ENCODE data around the gene SERP2. TPM values are rescaled to one million over a fixed set of nuclear protein-coding genes. Genes with fewer than 3 reads are reported as not detected.
"Not testable (repeated sequence)": the region's sequence is repeated elsewhere in the genome, so short reads cannot be mapped to it uniquely, and the experiment has no call there.

SERP2 gene
- total RNA-seq, 1 experiment from 2014 or later = 1.8 TPM

DNA sequence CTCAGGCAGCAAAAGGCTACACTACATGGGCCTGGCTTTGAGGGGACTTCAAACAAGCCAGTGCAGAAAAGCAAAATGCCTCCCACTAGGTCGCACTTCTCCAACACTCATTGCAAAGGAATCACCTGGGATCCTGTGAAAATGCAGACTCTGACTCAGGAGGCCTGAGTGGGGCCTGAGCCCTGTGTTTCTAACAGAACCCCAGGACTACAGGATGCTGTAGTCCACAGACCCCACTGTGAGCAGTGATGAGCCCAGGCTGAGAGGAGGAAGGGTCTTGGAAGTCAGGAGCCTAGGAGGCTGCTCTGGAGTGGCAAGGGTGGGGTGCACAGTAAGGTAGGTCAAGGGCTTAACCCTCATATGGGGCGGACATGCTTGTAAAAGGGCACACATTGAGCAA, 46.7 kb upstream of the SERP2 start:
- Histone ChIP-seq H3K9me3 (ENCODE audit: control insufficient read depth, low read depth, low read length) (no peaks in the 10 kb centered on the region), H4K20me1 (ENCODE audit: control insufficient read depth, insufficient read depth, insufficient read length) (no peaks in the 10 kb centered on the region), H2BK5ac (ENCODE audit: insufficient read length, low read length) (no peak overlapping the region), H3K18ac (ENCODE audit: insufficient read length, low read depth, low read length) (no peak overlapping the region), H4K91ac (ENCODE audit: insufficient read length, low read depth, low read length) (no peak overlapping the region), H2BK15ac (ENCODE audit: low read depth, low read length) (no peak overlapping the region), H2AK5ac (ENCODE audit: insufficient read length, low read length) (no peak overlapping the region), H3K27ac (ENCODE audit: insufficient read length, low read depth, low read length) (no peak overlapping the region), H4K8ac (replicated peaks; ENCODE audit: insufficient read length, low read depth, low read length) (no peak overlapping the region), H3K23me2 (ENCODE audit: insufficient read length, low read depth, low read length, poor library complexity, severe bottlenecking) (no peaks in the 10 kb centered on the region), H3K4ac (ENCODE audit: low read depth, low read length) (no peak overlapping the region), H2AFZ (ENCODE audit: low read length) (no peak overlapping the region), H3K79me1 (ENCODE audit: insufficient read depth, low read depth, low read length, poor library complexity, severe bottlenecking) (no peaks in the 10 kb centered on the region), H2BK120ac (ENCODE audit: low read depth, low read length, poor library complexity, severe bottlenecking) (no peak overlapping the region), H3K56ac (ENCODE audit: insufficient read length, low read depth, low read length) (no peak overlapping the region), H3K27me3 (ENCODE audit: insufficient read depth, low read length) (no peaks in the 10 kb centered on the region), H3K9ac (ENCODE audit: extremely low read depth, insufficient read length, low read length) (no peak overlapping the region), H4K5ac (ENCODE audit: insufficient read length, low read depth, low read length) (no peak overlapping the region), H3K4me1 (ENCODE audit: insufficient read depth, low read length) (no peaks in the 10 kb centered on the region), H3K14ac (ENCODE audit: insufficient read depth, low read length) (no peak overlapping the region), H3K23ac (ENCODE audit: insufficient read length, low read depth, low read length) (no peak overlapping the region), H2BK12ac (ENCODE audit: insufficient read length, low read depth, low read length) (no peak overlapping the region), H3K4me2 (ENCODE audit: insufficient read depth, insufficient read length, low read length) (no peak overlapping the region), H3K79me2 (ENCODE audit: insufficient read depth, low read length) (no peaks in the 10 kb centered on the region; the same call in 1 of the 2 replicates), H3T11ph (ENCODE audit: low read length) (no peak overlapping the region), H2BK20ac (ENCODE audit: low read depth, low read length, poor library complexity, severe bottlenecking) (no peak overlapping the region)
- TF ChIP-seq, protein P1, sequence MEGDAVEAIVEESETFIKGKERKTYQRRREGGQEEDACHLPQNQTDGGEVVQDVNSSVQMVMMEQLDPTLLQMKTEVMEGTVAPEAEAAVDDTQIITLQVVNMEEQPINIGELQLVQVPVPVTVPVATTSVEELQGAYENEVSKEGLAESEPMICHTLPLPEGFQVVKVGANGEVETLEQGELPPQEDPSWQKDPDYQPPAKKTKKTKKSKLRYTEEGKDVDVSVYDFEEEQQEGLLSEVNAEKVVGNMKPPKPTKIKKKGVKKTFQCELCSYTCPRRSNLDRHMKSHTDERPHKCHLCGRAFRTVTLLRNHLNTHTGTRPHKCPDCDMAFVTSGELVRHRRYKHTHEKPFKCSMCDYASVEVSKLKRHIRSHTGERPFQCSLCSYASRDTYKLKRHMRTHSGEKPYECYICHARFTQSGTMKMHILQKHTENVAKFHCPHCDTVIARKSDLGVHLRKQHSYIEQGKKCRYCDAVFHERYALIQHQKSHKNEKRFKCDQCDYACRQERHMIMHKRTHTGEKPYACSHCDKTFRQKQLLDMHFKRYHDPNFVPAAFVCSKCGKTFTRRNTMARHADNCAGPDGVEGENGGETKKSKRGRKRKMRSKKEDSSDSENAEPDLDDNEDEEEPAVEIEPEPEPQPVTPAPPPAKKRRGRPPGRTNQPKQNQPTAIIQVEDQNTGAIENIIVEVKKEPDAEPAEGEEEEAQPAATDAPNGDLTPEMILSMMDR (conservative IDR thresholded peaks at IDR 0.05) = no peak
- H3K4me3 Mint-ChIP-seq = no peak overlapping the region
- H3K36me3 Mint-ChIP-seq (ENCODE audit: insufficient read depth in 1 of 3, low read depth in 3 of 3) = peaks cover 0 to 4% (median 3%) of the 10 kb centered on the region in 3 experiments; a peak in 2 of 7 replicates
- H3K27ac Mint-ChIP-seq = no peak overlapping the region
- no peak for DNase-seq
- peaks cover 3% of the 10 kb centered on the region for H3K27me3 Mint-ChIP-seq (ENCODE audit: low read depth)
- no CpG with 5 or more reads among the region's 2 CpGs for WGBS (ENCODE audit: extremely low coverage, insufficient read length, low lambda C conversion rate)
- H3K9me3 Mint-ChIP-seq = peaks cover 12 to 13% of the 10 kb centered on the region in 2 experiments
- peaks cover 11 to 12% of the 10 kb centered on the region in 2 experiments for H3K4me1 Mint-ChIP-seq

DNA sequence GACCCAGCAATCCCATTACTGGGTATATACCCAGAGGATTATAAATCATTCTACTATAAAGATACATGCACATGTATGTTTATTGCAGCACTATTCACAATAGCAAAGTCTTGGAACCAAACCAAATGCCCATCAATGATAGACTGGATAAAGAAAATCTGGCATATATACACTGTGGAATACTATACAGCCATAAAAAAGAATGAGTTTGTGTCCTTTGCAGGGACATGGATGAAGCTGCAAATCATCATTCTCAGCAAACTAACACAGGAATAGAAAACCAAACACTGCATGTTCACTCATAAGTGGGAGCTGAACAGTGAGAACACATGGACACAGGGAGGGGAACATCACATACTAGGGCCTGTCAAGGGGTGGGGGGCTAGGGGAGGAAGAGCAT, 44.6 kb upstream of the SERP2 start:
- H4K8ac ChIP-seq (replicated peaks; ENCODE audit: insufficient read length, low read depth, low read length); H4K91ac ChIP-seq (ENCODE audit: insufficient read length, low read depth, low read length); H3K27ac ChIP-seq (ENCODE audit: insufficient read length, low read depth, low read length); H3K9ac ChIP-seq (ENCODE audit: extremely low read depth, insufficient read length, low read length); H2AK5ac ChIP-seq (ENCODE audit: insufficient read length, low read length); H2BK120ac ChIP-seq (ENCODE audit: low read depth, low read length, poor library complexity, severe bottlenecking); DNase-seq; H3K27me3 ChIP-seq (ENCODE audit: insufficient read depth, low read length); H2BK5ac ChIP-seq (ENCODE audit: insufficient read length, low read length); H4K5ac ChIP-seq (ENCODE audit: insufficient read length, low read depth, low read length); H3K36me3 Mint-ChIP-seq (ENCODE audit: insufficient read depth in 1 of 3, low read depth in 3 of 3); H3K4me2 ChIP-seq (ENCODE audit: insufficient read depth, insufficient read length, low read length); H3K4me3 Mint-ChIP-seq; H3K23ac ChIP-seq (ENCODE audit: insufficient read length, low read depth, low read length); H4K20me1 ChIP-seq (ENCODE audit: control insufficient read depth, insufficient read depth, insufficient read length); H2AFZ ChIP-seq (ENCODE audit: low read length); H3K4ac ChIP-seq (ENCODE audit: low read depth, low read length); H3K79me1 ChIP-seq (ENCODE audit: insufficient read depth, low read depth, low read length, poor library complexity, severe bottlenecking); H3K79me2 ChIP-seq (ENCODE audit: insufficient read depth, low read length); H2BK20ac ChIP-seq (ENCODE audit: low read depth, low read length, poor library complexity, severe bottlenecking); H3K56ac ChIP-seq (ENCODE audit: insufficient read length, low read depth, low read length); H2BK12ac ChIP-seq (ENCODE audit: insufficient read length, low read depth, low read length); H3K9me3 ChIP-seq (ENCODE audit: control insufficient read depth, low read depth, low read length); H3K14ac ChIP-seq (ENCODE audit: insufficient read depth, low read length); H3K23me2 ChIP-seq (ENCODE audit: insufficient read length, low read depth, low read length, poor library complexity, severe bottlenecking); H2BK15ac ChIP-seq (ENCODE audit: low read depth, low read length); H3K4me1 ChIP-seq (ENCODE audit: insufficient read depth, low read length); H3K27me3 Mint-ChIP-seq (ENCODE audit: low read depth); H3K18ac ChIP-seq (ENCODE audit: insufficient read length, low read depth, low read length); H3T11ph ChIP-seq (ENCODE audit: low read length); H3K27ac Mint-ChIP-seq: not testable (repeated sequence)
- Mint-ChIP-seq H3K4me1 (peaks cover 18 to 24% of the 10 kb centered on the region in 2 experiments), H3K9me3 (peaks cover 11 to 13% of the 10 kb centered on the region in 2 experiments; a peak in 4 of 5 replicates)
